OCI-LY1 (cell line): Measurements from ENCODE around the gene HIVEP2.

Source experiments
- H2AFZ ChIP-seq: fragments of 200-600 bp; sonication (generic), shearing (Covaris generic); 2 replicates; pipeline ENCODE4 v1.6.0; 2014; ENCODE audit warnings: antibody characterized with exemption, mild to moderate bottlenecking, low read length
- H3F3A ChIP-seq: fragments of 200-600 bp; sonication (generic), shearing (Covaris generic); 2 replicates; pipeline ENCODE4 v1.6.0; 2014; ENCODE audit warnings: mild to moderate bottlenecking, antibody characterized with exemption, low read length, moderate library complexity; ENCODE audit not compliant: insufficient read depth
- H3K27ac ChIP-seq: fragments of 200-600 bp; sonication (generic); 2 replicates; pipeline ENCODE4 v1.5.1; 2014; ENCODE audit warnings: low read length, mixed run types, mild to moderate bottlenecking, low read depth; ENCODE audit not compliant: poor library complexity, severe bottlenecking
- H3K27me3 ChIP-seq: fragments of 200-600 bp; sonication (generic); 2 replicates; pipeline ENCODE4 v1.6.0; 2014; ENCODE audit warnings: antibody characterized with exemption, mild to moderate bottlenecking, low read length, moderate library complexity; ENCODE audit not compliant: insufficient read depth
- H3K36me3 ChIP-seq: fragments of 200-600 bp; sonication (generic); 2 replicates; pipeline ENCODE4 v1.6.1; 2014; ENCODE audit warnings: mild to moderate bottlenecking, antibody characterized with exemption, low read length, moderate library complexity, mixed read lengths; ENCODE audit not compliant: insufficient read depth
- H3K4me1 ChIP-seq: fragments of 200-600 bp; sonication (generic); 2 replicates; pipeline ENCODE4 v1.5.1; 2014; ENCODE audit warnings: mild to moderate bottlenecking, low read length, moderate library complexity; ENCODE audit not compliant: insufficient read depth, severe bottlenecking
- H3K4me2 ChIP-seq: fragments of 200-600 bp; sonication (generic), shearing (Covaris generic); 2 replicates; pipeline ENCODE4 v1.6.1; 2014; ENCODE audit warnings: low read length
- H3K4me3 ChIP-seq: fragments of 200-600 bp; sonication (generic); 2 replicates; pipeline ENCODE4 v1.5.1; 2014; ENCODE audit warnings: low read length, low read depth, mild to moderate bottlenecking, mixed read lengths; ENCODE audit not compliant: poor library complexity, severe bottlenecking
- H3K79me2 ChIP-seq: fragments of 200-600 bp; shearing (Covaris generic); 2 replicates; pipeline ENCODE4 v1.6.1; 2016; ENCODE audit warnings: mixed run types, low read length, mixed read lengths; ENCODE audit not compliant: insufficient read depth
- H3K9ac ChIP-seq: fragments of 200-600 bp; sonication (generic), shearing (Covaris generic); 2 replicates; pipeline ENCODE4 v1.6.1; 2014; ENCODE audit warnings: mild to moderate bottlenecking, low read length, mixed read lengths
- H3K9me2 ChIP-seq: fragments of 200-600 bp; sonication (generic), shearing (Covaris generic); 2 replicates; pipeline ENCODE4 v1.6.1; 2014; ENCODE audit warnings: low read depth, mild to moderate bottlenecking, low read length, mixed read lengths
- H3K9me3 ChIP-seq: fragments of 200-600 bp; shearing (Covaris generic); 2 replicates; pipeline ENCODE4 v1.6.1; 2014; ENCODE audit warnings: low read length, mixed read lengths
- H4K20me1 ChIP-seq: fragments of 200-600 bp; sonication (generic), shearing (Covaris generic); 2 replicates; pipeline ENCODE4 v1.6.0; 2016; ENCODE audit warnings: mild to moderate bottlenecking, low read length; ENCODE audit not compliant: insufficient read depth
- EZH2 ChIP-seq: fragments of 200-600 bp; sonication (generic), shearing (Covaris generic); IDR thresholded peaks from 2 replicates; pipeline ENCODE4 v1.8.0; 2017; ENCODE audit warnings: borderline replicate concordance, mixed run types, mild to moderate bottlenecking, antibody characterized with exemption, low read length, moderate library complexity, mixed read lengths
- TF ChIP-seq, protein P1 (sequence below): fragments of 200-600 bp; sonication (generic), shearing (Covaris generic); IDR thresholded peaks from 2 replicates; pipeline ENCODE4 v1.5.1; 2017; ENCODE audit warnings: mild to moderate bottlenecking, antibody characterized with exemption, low read length, moderate library complexity, mixed read lengths

HIVEP2 gene

GRCh38 chr6:142816031-142816430, 128.9 kb downstream of the HIVEP2 start:
- H3K79me2 ChIP-seq, result no peaks in the 10 kb centered on the region
- H3K36me3 ChIP-seq, result peaks cover 3% of the 10 kb centered on the region; the same call in 1 of the 2 replicates
- no peak overlapping the region for H3K4me3 ChIP-seq
- no peaks in the 10 kb centered on the region for H4K20me1 ChIP-seq
- no peak overlapping the region for H3K9ac ChIP-seq
- no peaks in the 10 kb centered on the region for H3K27me3 ChIP-seq
- no peaks in the 10 kb centered on the region for H3K9me2 ChIP-seq
- H3K27ac ChIP-seq, result no peak overlapping the region
- no peak overlapping the region for H3K4me2 ChIP-seq
- H2AFZ ChIP-seq, result no peak overlapping the region
- no peaks in the 10 kb centered on the region for H3K9me3 ChIP-seq
- H3F3A ChIP-seq, result no peaks in the 10 kb centered on the region
- TF ChIP-seq, protein P1, sequence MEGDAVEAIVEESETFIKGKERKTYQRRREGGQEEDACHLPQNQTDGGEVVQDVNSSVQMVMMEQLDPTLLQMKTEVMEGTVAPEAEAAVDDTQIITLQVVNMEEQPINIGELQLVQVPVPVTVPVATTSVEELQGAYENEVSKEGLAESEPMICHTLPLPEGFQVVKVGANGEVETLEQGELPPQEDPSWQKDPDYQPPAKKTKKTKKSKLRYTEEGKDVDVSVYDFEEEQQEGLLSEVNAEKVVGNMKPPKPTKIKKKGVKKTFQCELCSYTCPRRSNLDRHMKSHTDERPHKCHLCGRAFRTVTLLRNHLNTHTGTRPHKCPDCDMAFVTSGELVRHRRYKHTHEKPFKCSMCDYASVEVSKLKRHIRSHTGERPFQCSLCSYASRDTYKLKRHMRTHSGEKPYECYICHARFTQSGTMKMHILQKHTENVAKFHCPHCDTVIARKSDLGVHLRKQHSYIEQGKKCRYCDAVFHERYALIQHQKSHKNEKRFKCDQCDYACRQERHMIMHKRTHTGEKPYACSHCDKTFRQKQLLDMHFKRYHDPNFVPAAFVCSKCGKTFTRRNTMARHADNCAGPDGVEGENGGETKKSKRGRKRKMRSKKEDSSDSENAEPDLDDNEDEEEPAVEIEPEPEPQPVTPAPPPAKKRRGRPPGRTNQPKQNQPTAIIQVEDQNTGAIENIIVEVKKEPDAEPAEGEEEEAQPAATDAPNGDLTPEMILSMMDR, result no peak
- TF ChIP-seq EZH2, result no peak
- H3K4me1 ChIP-seq, result peaks cover 20% of the 10 kb centered on the region

GRCh38 chr6:142811923-142812322, 133.1 kb downstream of the HIVEP2 start:
- no peaks in the 10 kb centered on the region for H3K9me2 ChIP-seq
- peaks cover 24% of the 10 kb centered on the region; the same call in 1 of the 2 replicates for H3K36me3 ChIP-seq
- H3K79me2 ChIP-seq, result no peaks in the 10 kb centered on the region
- no peak overlapping the region for H3K27ac ChIP-seq
- no peaks in the 10 kb centered on the region for H3F3A ChIP-seq
- TF ChIP-seq, protein P1, result no peak
- TF ChIP-seq EZH2, result no peak
- no peak overlapping the region for H3K9ac ChIP-seq
- no peak overlapping the region for H3K4me2 ChIP-seq
- H4K20me1 ChIP-seq, result no peaks in the 10 kb centered on the region
- no peak overlapping the region for H2AFZ ChIP-seq
- H3K9me3 ChIP-seq, result no peaks in the 10 kb centered on the region
- H3K4me3 ChIP-seq, result no peak overlapping the region
- H3K4me1 ChIP-seq, result no peaks in the 10 kb centered on the region
- H3K27me3 ChIP-seq, result no peaks in the 10 kb centered on the region

DNA sequence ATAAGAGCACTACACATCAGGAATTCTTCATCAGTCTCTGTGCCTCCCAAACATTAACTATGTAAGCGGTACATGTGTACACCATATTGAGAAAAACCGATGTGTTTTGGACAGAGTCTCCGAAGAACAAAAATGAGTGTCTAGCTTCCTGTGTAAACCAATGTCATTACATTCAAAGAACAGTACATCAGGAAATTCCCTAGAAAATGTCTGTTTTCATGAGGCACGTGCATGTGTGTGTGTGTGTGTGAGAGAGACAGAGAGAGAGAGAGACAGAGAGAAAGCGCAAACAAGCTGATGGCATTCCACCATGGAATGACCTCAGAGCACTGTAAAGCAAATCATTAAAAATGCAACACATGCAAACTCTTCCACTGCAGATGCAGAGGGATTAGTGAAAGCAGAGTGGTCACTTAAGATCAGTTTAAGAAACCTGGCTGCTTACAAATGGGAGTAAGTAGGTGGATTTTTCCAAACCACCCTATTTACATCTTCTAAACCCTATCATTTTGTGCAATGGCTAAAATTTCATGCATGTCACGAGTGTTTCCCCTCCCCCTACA, 133.9 kb downstream of the HIVEP2 start:
- no peak overlapping the region for H3K4me3 ChIP-seq
- H3K36me3 ChIP-seq, result peaks cover 25% of the 10 kb centered on the region; the same call in 1 of the 2 replicates
- H3K4me2 ChIP-seq, result no peak overlapping the region
- no peak overlapping the region for H3K9ac ChIP-seq
- H3F3A ChIP-seq, result no peaks in the 10 kb centered on the region
- no peaks in the 10 kb centered on the region for H3K9me3 ChIP-seq
- H3K27ac ChIP-seq, result no peak overlapping the region
- no peaks in the 10 kb centered on the region for H3K27me3 ChIP-seq
- H3K4me1 ChIP-seq, result no peaks in the 10 kb centered on the region
- H3K79me2 ChIP-seq, result no peaks in the 10 kb centered on the region
- H3K9me2 ChIP-seq, result no peaks in the 10 kb centered on the region
- no peak overlapping the region for H2AFZ ChIP-seq
- no peak for TF ChIP-seq EZH2
- TF ChIP-seq, protein P1, result no peak
- H4K20me1 ChIP-seq, result no peaks in the 10 kb centered on the region
